ENCODE results near the gene PAFAH1B2. TPM values are rescaled to one million over a fixed set of nuclear protein-coding genes. Genes with fewer than 3 reads are reported as not detected.

PAFAH1B2 gene
- total RNA-seq, 1 experiment from 2014 or later = 154 TPM

GRCh38 chr11:117107701-117108590 is 36.1 kb upstream of the PAFAH1B2 start:
- no peaks in the 10 kb centered on the region for H4K20me1 ChIP-seq (ENCODE audit: insufficient read depth)
- ChIA-PET CTCF (interaction anchor here (3.4 kb wide), 1 partner anchor 228 kb away, joined by 34 read pairs; no protein-coding TSS in a partner anchor), RAD21 (ENCODE audit: low non-redundant PET in 1 of 2, low total read pairs in 2 of 2, uncharacterized antibody in 2 of 2, unreplicated experiment in 2 of 2) (no interaction called here), POLR2A (no interaction called here)
- H2AFZ ChIP-seq (ENCODE audit: low read depth, low read length, poor library complexity, severe bottlenecking) = no peak overlapping the region
- BruUV-seq (replicated peaks) = no TSS peak
- 0 out of 4 replicates have a peak, but pooled peaks cover 0 to 2% of the 10 kb centered on the region in 2 experiments for H3K4me1 ChIP-seq (ENCODE audit: control insufficient read depth in 1 of 2, insufficient read depth in 2 of 2, low read length in 2 of 2)
- H3K27me3 ChIP-seq (ENCODE audit: insufficient read depth, low read length) = no peaks in the 10 kb centered on the region
- no peak for DNase-seq (ENCODE audit: low read depth, low spot score)
- no peaks in the 10 kb centered on the region for H3K9me2 ChIP-seq (ENCODE audit: insufficient read depth)
- no peaks in the 10 kb centered on the region for H3K79me2 ChIP-seq (ENCODE audit: insufficient read depth, low read length)
- intact Hi-C loops (cut with micrococcal nuclease) = loop anchor here (2.0 kb wide), 1 partner anchor 119 kb away; no protein-coding TSS in a partner anchor
- no peak overlapping the region for H3K4me3 ChIP-seq (replicated peaks in 1 of 2; ENCODE audit: low read depth in 1 of 2, low read length in 2 of 2)
- no peaks in the 10 kb centered on the region for H3K9me3 ChIP-seq (ENCODE audit: control insufficient read depth in 1 of 2, insufficient read depth in 1 of 2, low read depth in 1 of 2, low read length in 2 of 2)
- no peaks in the 10 kb centered on the region for H3K36me3 ChIP-seq (ENCODE audit: control insufficient read depth in 1 of 2, insufficient read depth in 2 of 2, low read length in 2 of 2)
- TF ChIP-seq SRF (IDR thresholded peaks at IDR 0.05; ENCODE audit: low read depth) (no peak), FOSL1 (IDR thresholded peaks at IDR 0.05; ENCODE audit: low read depth) (no peak), POLR2AphosphoS5 (IDR thresholded peaks at IDR 0.05; ENCODE audit: low read depth, low read length) (no peak), YY1 (IDR thresholded peaks at IDR 0.05; ENCODE audit: extremely low read depth, insufficient replicate concordance, low read depth, low read length) (no peak), EGR1 (IDR thresholded peaks at IDR 0.05; ENCODE audit: low read depth) (no peak), ZNF274 (IDR thresholded peaks at IDR 0.05; ENCODE audit: low read depth, low read length) (no peak), MAX (IDR thresholded peaks at IDR 0.05) (no peak), CBX3 (IDR thresholded peaks at IDR 0.05; ENCODE audit: low read depth) (no peak), EZH2 (IDR thresholded peaks at IDR 0.05) (no peak), TCF7L2 (IDR thresholded peaks at IDR 0.05; ENCODE audit: borderline replicate concordance, extremely low read depth, insufficient read depth, insufficient read length) (no peak)
- TF ChIP-seq, protein P1, sequence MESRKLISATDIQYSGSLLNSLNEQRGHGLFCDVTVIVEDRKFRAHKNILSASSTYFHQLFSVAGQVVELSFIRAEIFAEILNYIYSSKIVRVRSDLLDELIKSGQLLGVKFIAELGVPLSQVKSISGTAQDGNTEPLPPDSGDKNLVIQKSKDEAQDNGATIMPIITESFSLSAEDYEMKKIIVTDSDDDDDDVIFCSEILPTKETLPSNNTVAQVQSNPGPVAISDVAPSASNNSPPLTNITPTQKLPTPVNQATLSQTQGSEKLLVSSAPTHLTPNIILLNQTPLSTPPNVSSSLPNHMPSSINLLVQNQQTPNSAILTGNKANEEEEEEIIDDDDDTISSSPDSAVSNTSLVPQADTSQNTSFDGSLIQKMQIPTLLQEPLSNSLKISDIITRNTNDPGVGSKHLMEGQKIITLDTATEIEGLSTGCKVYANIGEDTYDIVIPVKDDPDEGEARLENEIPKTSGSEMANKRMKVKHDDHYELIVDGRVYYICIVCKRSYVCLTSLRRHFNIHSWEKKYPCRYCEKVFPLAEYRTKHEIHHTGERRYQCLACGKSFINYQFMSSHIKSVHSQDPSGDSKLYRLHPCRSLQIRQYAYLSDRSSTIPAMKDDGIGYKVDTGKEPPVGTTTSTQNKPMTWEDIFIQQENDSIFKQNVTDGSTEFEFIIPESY (IDR thresholded peaks at IDR 0.05; ENCODE audit: extremely low read depth, insufficient replicate concordance, low read length) = no peak
- TF ChIP-seq, protein P2, sequence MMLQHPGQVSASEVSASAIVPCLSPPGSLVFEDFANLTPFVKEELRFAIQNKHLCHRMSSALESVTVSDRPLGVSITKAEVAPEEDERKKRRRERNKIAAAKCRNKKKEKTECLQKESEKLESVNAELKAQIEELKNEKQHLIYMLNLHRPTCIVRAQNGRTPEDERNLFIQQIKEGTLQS (IDR thresholded peaks at IDR 0.05) = no peak
- H3K27ac ChIP-seq (ENCODE audit: low read depth, low read length) = no peak overlapping the region
- H3K4me2 ChIP-seq (ENCODE audit: low read length) = no peak overlapping the region
- no peak overlapping the region for H3K9ac ChIP-seq (ENCODE audit: low read length)
- no peak for ATAC-seq

All from HCT116 (cell line).